Stimulated activated CD4-positive, alpha-beta T cell treated with anti-CD3 and anti-CD28 coated beads, Interleukin-15, amount 100 ng/mL, for 24 hours (primary cell): ENCODE data around the gene CD81.

Source experiments
- DNase-seq: peaks from one replicate; pipeline ENCODE4 v3.0.0-alpha.2; 2020

CD81 gene

GRCh38 chr11:2408671-2409070 lies 31.6 kb downstream of the CD81 start:
- DNase-seq, result no peak

GRCh38 chr11:2409126-2409525 lies 32.0 kb downstream of the CD81 start:
- DNase-seq, result no peak

- DNase-seq, result no peak
These were observed 32.7 kb downstream of the CD81 start for GRCh38 chr11:2409611-2410468.

GRCh38 chr11:2410616-2411015 lies 33.5 kb downstream of the CD81 start:
- no peak for DNase-seq

GRCh38 chr11:2411446-2412305 lies 34.6 kb downstream of the CD81 start:
- no peak for DNase-seq

- no peak for DNase-seq
These were observed 35.2 kb downstream of the CD81 start for GRCh38 chr11:2412323-2412722.

GRCh38 chr11:2413742-2414579 lies 36.9 kb downstream of the CD81 start:
- no peak for DNase-seq

- DNase-seq, result no peak
These were observed 37.5 kb downstream of the CD81 start for GRCh38 chr11:2414616-2415015.

- no peak for DNase-seq
These were observed 38.1 kb downstream of the CD81 start for GRCh38 chr11:2415171-2415570.

- DNase-seq, result no peak
These were observed 38.7 kb downstream of the CD81 start for GRCh38 chr11:2415601-2416380.

- no peak for DNase-seq
These were observed 39.7 kb downstream of the CD81 start for GRCh38 chr11:2416765-2417164.

- no peak for DNase-seq
These were observed 41.0 kb downstream of the CD81 start for GRCh38 chr11:2417856-2418692.

GRCh38 chr11:2418693-2419360 lies 41.7 kb downstream of the CD81 start:
- DNase-seq, result no peak

GRCh38 chr11:2419638-2420501 lies 42.8 kb downstream of the CD81 start:
- peak; percentile 75 for DNase-seq

- peak; percentile 82 for DNase-seq
These were observed 43.6 kb downstream of the CD81 start for GRCh38 chr11:2420502-2421225.

- DNase-seq, result no peak
These were observed 44.3 kb downstream of the CD81 start for GRCh38 chr11:2421226-2421994.

GRCh38 chr11:2421996-2422395 lies 44.9 kb downstream of the CD81 start:
- no peak for DNase-seq
